ENCODE results near the gene OR6X1. TPM values are rescaled to one million over a fixed set of nuclear protein-coding genes. Genes with fewer than 3 reads are reported as not detected.

OR6X1 gene
- total and polyA plus RNA-seq, 2 of the 8 experiments (the other 6 are each of a cell fraction or from before 2014, with no cell fraction given), result not detected

DNA sequence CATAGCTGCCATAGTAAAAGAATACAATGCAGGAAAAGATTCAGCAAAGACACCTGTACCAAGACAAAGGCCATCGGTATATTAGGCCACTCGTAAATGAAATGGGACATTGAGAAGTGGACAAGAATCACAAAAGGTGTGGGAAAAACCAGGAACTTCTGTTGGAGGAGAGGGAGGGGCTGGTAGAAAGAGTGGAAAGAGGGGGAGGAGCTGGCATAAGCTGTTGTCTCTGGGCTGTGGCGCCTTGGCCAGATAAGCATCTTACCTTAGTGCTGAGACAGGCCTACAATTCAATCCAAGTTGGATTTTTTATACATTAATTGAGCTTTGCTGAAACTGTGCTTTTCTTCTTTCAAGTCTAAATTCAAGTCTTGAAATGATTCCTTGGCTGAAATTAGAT is 50.0 kb downstream of the OR6X1 start:
- no peak overlapping the region for H3K9ac ChIP-seq (replicated peaks in 1 of 4; ENCODE audit: extremely low read depth in 1 of 4, low read depth in 3 of 4, low read length in 3 of 4)
- no peaks in the 10 kb centered on the region for H3K27me3 ChIP-seq (replicated peaks in 1 of 4; ENCODE audit: control insufficient read depth in 3 of 4, extremely low read depth in 1 of 4, insufficient read depth in 3 of 4, low read length in 3 of 4)
- H3K79me2 ChIP-seq (ENCODE audit: control insufficient read depth in 1 of 2, insufficient read depth in 2 of 2, low read length in 2 of 2), result no peaks in the 10 kb centered on the region
- H2BK15ac ChIP-seq (ENCODE audit: low read length), result no peak overlapping the region
- no peak overlapping the region for H2BK120ac ChIP-seq (replicated peaks; ENCODE audit: low read depth, low read length)
- FAIRE-seq (no peak), DNase-seq (ENCODE audit: low read depth in 1 of 2, low spot score in 2 of 2) (no peak)
- no peak overlapping the region for H3K14ac ChIP-seq (ENCODE audit: insufficient read length)
- POLR2A ChIA-PET (ENCODE audit: partially characterized antibody), result interaction anchor here (1.0 to 1.3 kb wide), 2 partner anchors 16 to 19 kb away, joined by 3 to 4 read pairs; no protein-coding TSS in a partner anchor
- H4K5ac ChIP-seq (ENCODE audit: insufficient read length, low read depth, low read length), result no peak overlapping the region
- no peaks in the 10 kb centered on the region for H3K79me1 ChIP-seq (ENCODE audit: low read depth, low read length)
- no peak overlapping the region for H2AFZ ChIP-seq (ENCODE audit: low read length)
- no peaks in the 10 kb centered on the region for H3K4me1 ChIP-seq (replicated peaks in 1 of 4; ENCODE audit: control insufficient read depth in 3 of 4, insufficient read depth in 4 of 4, low read length in 3 of 4)
- H2AK5ac ChIP-seq (ENCODE audit: low read depth, low read length), result no peak overlapping the region
- no peaks in the 10 kb centered on the region for H4K20me1 ChIP-seq (replicated peaks in 1 of 2; ENCODE audit: control insufficient read depth in 1 of 2, insufficient read depth in 2 of 2, low read length in 2 of 2)
- no peak overlapping the region for H3K18ac ChIP-seq (ENCODE audit: extremely low read depth, low read length)
- no peak overlapping the region for H2BK5ac ChIP-seq (ENCODE audit: low read depth, low read length)
- H3K56ac ChIP-seq (replicated peaks; ENCODE audit: insufficient read length, low read depth, low read length), result no peak overlapping the region
- H3K23me2 ChIP-seq (ENCODE audit: low read depth, low read length), result no peaks in the 10 kb centered on the region
- H2BK20ac ChIP-seq (ENCODE audit: low read length), result no peak overlapping the region
- H3K4me3 ChIP-seq (ENCODE audit: extremely low read depth in 1 of 4, insufficient read depth in 2 of 4, low read depth in 3 of 4, low read length in 4 of 4), result no peak overlapping the region
- H3K4me2 ChIP-seq (ENCODE audit: insufficient read depth in 1 of 2, low read depth in 2 of 2, low read length in 2 of 2), result no peak overlapping the region
- TF ChIP-seq TBP (IDR thresholded peaks at IDR 0.05; ENCODE audit: low read depth, low read length) (no peak), SIRT6 (IDR thresholded peaks at IDR 0.05; ENCODE audit: low read length) (no peak), SAP30 (IDR thresholded peaks at IDR 0.05; ENCODE audit: insufficient read depth, insufficient replicate concordance, low read length) (no peak), BRCA1 (IDR thresholded peaks at IDR 0.05; ENCODE audit: low read depth, low read length) (no peak), CHD2 (IDR thresholded peaks at IDR 0.05; ENCODE audit: low read length) (no peak), RXRA (IDR thresholded peaks at IDR 0.05; ENCODE audit: insufficient read depth, low read depth, low read length) (no peak), SIX5 (IDR thresholded peaks at IDR 0.05; ENCODE audit: low read depth, low read length) (no peak), CHD1 (IDR thresholded peaks at IDR 0.05; ENCODE audit: low read depth, low read length) (no peak), TAF7 (optimal IDR thresholded peaks at IDR 0.05; ENCODE audit: borderline replicate concordance, low read depth, low read length) (no peak)
- TF ChIP-seq, protein P1, sequence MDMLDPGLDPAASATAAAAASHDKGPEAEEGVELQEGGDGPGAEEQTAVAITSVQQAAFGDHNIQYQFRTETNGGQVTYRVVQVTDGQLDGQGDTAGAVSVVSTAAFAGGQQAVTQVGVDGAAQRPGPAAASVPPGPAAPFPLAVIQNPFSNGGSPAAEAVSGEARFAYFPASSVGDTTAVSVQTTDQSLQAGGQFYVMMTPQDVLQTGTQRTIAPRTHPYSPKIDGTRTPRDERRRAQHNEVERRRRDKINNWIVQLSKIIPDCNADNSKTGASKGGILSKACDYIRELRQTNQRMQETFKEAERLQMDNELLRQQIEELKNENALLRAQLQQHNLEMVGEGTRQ (IDR thresholded peaks at IDR 0.05; ENCODE audit: low read length), result no peak
- H4K8ac ChIP-seq (ENCODE audit: extremely low read depth, insufficient read depth, low read length), result no peak overlapping the region
- H3K23ac ChIP-seq (ENCODE audit: insufficient read length), result no peak overlapping the region
- H3K36me3 ChIP-seq (ENCODE audit: control insufficient read depth in 2 of 4, insufficient read depth in 4 of 4, low read length in 3 of 4), result no peaks in the 10 kb centered on the region
- 88% methylated on average over 3 of the region's 3 CpGs; no CpG with 5 or more reads in 1 of the 2 experiments for WGBS, 2 experiments (ENCODE audit: extremely low coverage in 1 of 2, insufficient coverage in 1 of 2, insufficient read length in 1 of 2, insufficient replicate concordance in 2 of 2, low coverage in 1 of 2, low lambda C conversion rate in 2 of 2, missing lambda C conversion rate in 1 of 2)
- H4K91ac ChIP-seq (replicated peaks; ENCODE audit: insufficient read length, low read length), result no peak overlapping the region
- H3K9me3 ChIP-seq (ENCODE audit: insufficient read depth in 2 of 2, low read depth in 1 of 2, low read length in 1 of 2), result no peaks in the 10 kb centered on the region
- no peak overlapping the region for H3K27ac ChIP-seq (ENCODE audit: low read depth, low read length)
- no peak overlapping the region for H3K4ac ChIP-seq (replicated peaks; ENCODE audit: insufficient read length, low read depth, low read length)
- H2BK12ac ChIP-seq (ENCODE audit: low read depth, low read length), result no peak overlapping the region
- CTCF ChIA-PET (ENCODE audit: partially characterized antibody), result interaction anchor here (0.9 to 11.6 kb wide), 7 partner anchors 9 to 195 kb away, joined by 3 to 301 read pairs (median 4); partner anchors contain the start of gene SCN3B
